Bronchial epithelial cell (primary cell): ENCODE measurements around the gene BACH1. TPM values are rescaled to one million over a fixed set of nuclear protein-coding genes. Genes with fewer than 3 reads are reported as not detected.
"Not testable (repeated sequence)": the region's sequence is repeated elsewhere in the genome, so short reads cannot be mapped to it uniquely, and the experiment has no call there.

Source experiments
- DNase-seq: peaks from one replicate; pipeline ENCODE4 v3.0.0-alpha.2; 2010; ENCODE audit warnings: low read depth
- FAIRE-seq: peaks from 2 replicates; lab custom pipeline; 2011; peaks lifted over from hg19 to GRCh38; lab: Jason Lieb, UNC
- H3K27me3 ChIP-seq: 2 replicates; pipeline ENCODE4 v1.5.1; 2011; ENCODE audit warnings: low read length; ENCODE audit not compliant: control insufficient read depth, insufficient read depth
- H3K36me3 ChIP-seq: 2 replicates; pipeline ENCODE4 v1.5.1; 2011; ENCODE audit warnings: low read length; ENCODE audit not compliant: control insufficient read depth, insufficient read depth
- H3K4me3 ChIP-seq: 2 replicates; pipeline ENCODE4 v1.5.1; 2011; ENCODE audit warnings: mild to moderate bottlenecking, low read depth, low read length, control low read depth
- CTCF ChIP-seq: IDR thresholded peaks from 2 replicates; pipeline ENCODE4 v1.5.1; 2011; ENCODE audit warnings: mild to moderate bottlenecking, moderate library complexity, low read length, control low read depth, inconsistent platforms; ENCODE audit not compliant: insufficient read depth, severe bottlenecking
- total RNA-seq: library from RNA; depleted of rRNA; stranded (reverse); fragments of >200 nt; gene quantifications from 2 replicates; pipeline ENCODE4 v1.2.1, GENCODE V29; 2014

The BACH1 gene
- total RNA-seq, 1 donor from 2014 or later = 97.7 TPM

- no peak for FAIRE-seq
- no peaks in the 10 kb centered on the region for H3K27me3 ChIP-seq
- TF ChIP-seq CTCF = no peak
- H3K36me3 ChIP-seq = no peaks in the 10 kb centered on the region
- peak; percentile 33 for DNase-seq
- H3K4me3 ChIP-seq = no peak overlapping the region
Measured at GRCh38 chr21:29265690-29266479, 32.8 kb upstream of the BACH1 start.

GRCh38 chr21:29267666-29268065, 31.1 kb upstream of the BACH1 start:
- FAIRE-seq = no peak
- Histone ChIP-seq H3K27me3 (no peaks in the 10 kb centered on the region), H3K4me3 (no peak overlapping the region), H3K36me3 (no peaks in the 10 kb centered on the region)
- TF ChIP-seq CTCF = no peak
- no peak for DNase-seq

DNA sequence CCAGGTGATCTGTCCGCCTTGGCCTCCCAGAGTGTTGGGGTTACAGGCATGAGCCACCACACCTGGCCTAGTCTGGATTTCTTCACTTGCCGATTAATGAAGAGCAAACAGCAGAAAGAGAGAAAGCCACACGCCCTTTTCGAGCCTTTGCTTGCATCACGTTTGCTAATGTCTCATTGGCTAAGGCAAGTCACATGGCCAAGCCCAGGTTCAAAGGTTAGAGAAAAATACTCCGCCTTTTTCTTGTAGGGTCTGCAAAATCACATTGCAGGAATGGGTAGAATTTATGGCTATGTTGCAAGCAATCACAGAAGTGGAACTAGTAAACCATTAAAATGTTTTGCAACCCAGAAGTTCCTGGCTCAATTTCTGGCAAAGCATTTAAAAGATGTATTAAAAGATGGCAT, 26.8 kb upstream of the BACH1 start:
- Histone ChIP-seq H3K4me3 (no peak overlapping the region), H3K27me3 (no peaks in the 10 kb centered on the region), H3K36me3 (no peaks in the 10 kb centered on the region)
- DNase-seq (no peak), FAIRE-seq (no peak)
- TF ChIP-seq CTCF = no peak

- TF ChIP-seq CTCF = no peak
- FAIRE-seq (no peak), DNase-seq (no peak)
- Histone ChIP-seq H3K36me3 (no peaks in the 10 kb centered on the region), H3K27me3 (no peaks in the 10 kb centered on the region), H3K4me3 (no peak overlapping the region)
Measured at GRCh38 chr21:29277442-29277841, 21.3 kb upstream of the BACH1 start.

GRCh38 chr21:29279558-29279957, 19.2 kb upstream of the BACH1 start:
- no peaks in the 10 kb centered on the region for H3K27me3 ChIP-seq
- no peak for DNase-seq
- no peaks in the 10 kb centered on the region for H3K36me3 ChIP-seq
- no peak for TF ChIP-seq CTCF
- FAIRE-seq = no peak
- no peak overlapping the region for H3K4me3 ChIP-seq

DNA sequence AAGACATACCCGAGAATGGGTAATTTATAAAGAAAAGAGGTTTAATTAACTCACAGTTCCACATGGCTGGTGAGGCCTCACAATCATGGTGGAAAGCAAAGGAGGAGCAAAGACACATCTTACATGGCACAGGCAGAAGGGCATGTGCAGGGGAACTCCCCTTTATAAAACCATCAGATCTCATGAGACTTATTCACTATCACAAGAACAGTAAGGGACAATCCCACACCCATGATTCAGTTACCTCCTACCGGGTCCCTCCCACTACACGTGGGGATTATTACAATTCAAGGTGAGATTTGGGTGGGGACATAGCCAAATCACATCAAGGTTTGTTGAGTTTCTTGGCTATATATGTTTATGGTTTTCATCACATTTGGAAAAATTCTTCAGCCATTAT, 16.9 kb upstream of the BACH1 start:
- H3K4me3 ChIP-seq, FAIRE-seq, H3K36me3 ChIP-seq, DNase-seq, H3K27me3 ChIP-seq: not testable (repeated sequence)
